Cardiac muscle cell (in vitro differentiated cells and primary cell): Measurements from ENCODE around the gene ERF. TPM values are rescaled to one million over a fixed set of nuclear protein-coding genes. Genes with fewer than 3 reads are reported as not detected.

Experiments
- DNase-seq, 2 donors: peaks; one replicate each; pipeline versions ENCODE4 v3.0.0 to v3.0.0-alpha.2; 2010 to 2017; ENCODE audit warnings: low read depth in 1 of 2, low spot score in 1 of 2
- H3K27ac ChIP-seq: fragments of 200-600 bp; sonication (generic); 2 replicates; pipeline ENCODE4 v1.5.1; 2016
- H3K27me3 ChIP-seq: fragments of 200-600 bp; sonication (generic); 2 replicates; pipeline ENCODE4 v1.6.0; 2016; ENCODE audit warnings: control low read depth
- H3K36me3 ChIP-seq: fragments of 200-600 bp; sonication (generic); 2 replicates; pipeline ENCODE4 v1.5.1; 2016; ENCODE audit warnings: control low read depth
- H3K4me1 ChIP-seq: fragments of 200-600 bp; sonication (generic); 2 replicates; pipeline ENCODE4 v1.8.1; 2017; ENCODE audit warnings: low read depth, mild to moderate bottlenecking, mixed run types
- H3K4me3 ChIP-seq: fragments of 200-600 bp; sonication (generic); 2 replicates; pipeline ENCODE4 v1.5.1; 2016; ENCODE audit warnings: mild to moderate bottlenecking
- H3K9me3 ChIP-seq: fragments of 200-600 bp; sonication (generic); 2 replicates; pipeline ENCODE4 v1.5.1; 2017; ENCODE audit warnings: low read depth, mild to moderate bottlenecking, control low read depth
- polyA plus RNA-seq: library from polyadenylated mRNA; unstranded; fragments of >200 nt; fragmentation: Nextera tagmentation; extraction: Ambion mirVana; gene quantifications from 2 replicates; pipeline ENCODE4 v1.2.1, GENCODE V29; 2016
- total RNA-seq: library from RNA; depleted of rRNA; stranded (reverse); fragments of >200 nt; gene quantifications from 2 replicates; pipeline ENCODE4 v1.2.3, GENCODE V29; 2016
- TF ChIP-seq, protein P1 (sequence below): IDR thresholded peaks from 2 replicates; pipeline ENCODE4 v1.5.1; 2012; ENCODE audit warnings: low read depth, mild to moderate bottlenecking, low read length

Gene ERF
- total and polyA plus RNA-seq, 2 experiments from 2014 or later: 25.1 to 108 TPM

DNA sequence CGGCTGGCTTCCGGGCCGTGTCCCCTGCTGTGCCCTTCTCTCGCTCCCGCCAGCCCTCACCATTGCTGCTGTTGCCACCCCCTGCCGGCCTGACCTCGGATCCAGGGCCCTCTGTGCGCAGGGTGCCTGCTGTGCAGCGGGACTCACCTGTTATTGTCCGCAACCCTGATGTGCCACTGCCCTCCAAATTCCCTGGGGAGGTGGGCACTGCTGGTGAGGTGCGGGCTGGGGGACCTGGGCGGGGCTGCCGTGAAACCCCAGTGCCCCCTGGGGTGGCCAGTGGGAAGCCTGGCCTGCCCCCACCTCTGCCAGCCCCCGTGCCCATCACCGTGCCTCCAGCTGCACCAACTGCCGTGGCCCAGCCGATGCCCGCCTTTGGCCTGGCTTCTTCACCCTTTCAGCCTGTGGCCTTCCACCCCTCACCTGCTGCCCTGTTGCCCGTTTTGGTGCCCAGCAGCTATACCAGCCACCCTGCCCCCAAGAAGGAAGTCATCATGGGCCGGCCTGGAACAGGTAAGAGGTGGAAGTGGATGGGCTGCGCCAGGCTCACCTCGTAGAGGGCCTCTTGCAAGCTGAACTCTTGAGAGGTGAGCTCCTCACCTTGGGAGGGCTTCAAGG lies 19.2 kb upstream of the ERF start:
- peaks cover 24% of the 10 kb centered on the region for H3K4me1 ChIP-seq
- no peak overlapping the region for H3K27ac ChIP-seq
- no peaks in the 10 kb centered on the region for H3K36me3 ChIP-seq
- TF ChIP-seq, protein P1, sequence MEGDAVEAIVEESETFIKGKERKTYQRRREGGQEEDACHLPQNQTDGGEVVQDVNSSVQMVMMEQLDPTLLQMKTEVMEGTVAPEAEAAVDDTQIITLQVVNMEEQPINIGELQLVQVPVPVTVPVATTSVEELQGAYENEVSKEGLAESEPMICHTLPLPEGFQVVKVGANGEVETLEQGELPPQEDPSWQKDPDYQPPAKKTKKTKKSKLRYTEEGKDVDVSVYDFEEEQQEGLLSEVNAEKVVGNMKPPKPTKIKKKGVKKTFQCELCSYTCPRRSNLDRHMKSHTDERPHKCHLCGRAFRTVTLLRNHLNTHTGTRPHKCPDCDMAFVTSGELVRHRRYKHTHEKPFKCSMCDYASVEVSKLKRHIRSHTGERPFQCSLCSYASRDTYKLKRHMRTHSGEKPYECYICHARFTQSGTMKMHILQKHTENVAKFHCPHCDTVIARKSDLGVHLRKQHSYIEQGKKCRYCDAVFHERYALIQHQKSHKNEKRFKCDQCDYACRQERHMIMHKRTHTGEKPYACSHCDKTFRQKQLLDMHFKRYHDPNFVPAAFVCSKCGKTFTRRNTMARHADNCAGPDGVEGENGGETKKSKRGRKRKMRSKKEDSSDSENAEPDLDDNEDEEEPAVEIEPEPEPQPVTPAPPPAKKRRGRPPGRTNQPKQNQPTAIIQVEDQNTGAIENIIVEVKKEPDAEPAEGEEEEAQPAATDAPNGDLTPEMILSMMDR: no peak
- no peaks in the 10 kb centered on the region for H3K9me3 ChIP-seq
- no peaks in the 10 kb centered on the region for H3K27me3 ChIP-seq
- no peak for DNase-seq
- no peak overlapping the region for H3K4me3 ChIP-seq

DNA sequence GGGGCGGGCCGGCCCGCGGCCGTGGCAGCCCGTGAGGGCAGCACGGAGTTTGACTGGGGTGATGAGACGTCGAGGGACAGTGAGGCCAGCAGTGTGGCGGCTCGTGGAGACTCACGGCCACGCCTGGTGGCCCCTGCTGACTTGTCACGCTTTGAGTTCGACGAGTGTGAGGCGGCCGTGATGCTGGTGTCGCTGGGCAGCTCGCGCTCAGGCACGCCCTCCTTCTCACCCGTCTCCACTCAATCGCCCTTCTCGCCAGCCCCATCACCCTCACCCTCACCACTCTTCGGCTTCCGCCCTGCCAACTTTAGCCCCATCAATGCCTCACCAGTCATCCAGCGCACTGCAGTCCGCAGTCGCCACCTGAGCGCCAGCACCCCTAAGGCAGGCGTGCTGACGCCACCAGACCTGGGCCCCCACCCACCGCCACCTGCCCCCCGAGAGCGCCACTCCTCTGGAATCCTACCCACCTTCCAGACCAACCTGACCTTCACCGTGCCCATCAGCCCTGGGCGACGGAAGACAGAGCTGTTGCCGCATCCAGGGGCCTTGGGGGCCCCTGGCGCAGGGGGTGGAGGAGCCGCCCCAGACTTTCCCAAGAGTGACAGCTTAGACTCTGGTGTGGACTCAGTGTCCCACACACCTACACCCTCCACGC lies 18.6 kb upstream of the ERF start:
- Histone ChIP-seq H3K36me3 (no peaks in the 10 kb centered on the region), H3K27me3 (no peaks in the 10 kb centered on the region), H3K9me3 (no peaks in the 10 kb centered on the region), H3K4me3 (no peak overlapping the region), H3K27ac (no peak overlapping the region), H3K4me1 (peaks cover 19% of the 10 kb centered on the region)
- no peak for DNase-seq
- TF ChIP-seq, protein P1: no peak

DNA sequence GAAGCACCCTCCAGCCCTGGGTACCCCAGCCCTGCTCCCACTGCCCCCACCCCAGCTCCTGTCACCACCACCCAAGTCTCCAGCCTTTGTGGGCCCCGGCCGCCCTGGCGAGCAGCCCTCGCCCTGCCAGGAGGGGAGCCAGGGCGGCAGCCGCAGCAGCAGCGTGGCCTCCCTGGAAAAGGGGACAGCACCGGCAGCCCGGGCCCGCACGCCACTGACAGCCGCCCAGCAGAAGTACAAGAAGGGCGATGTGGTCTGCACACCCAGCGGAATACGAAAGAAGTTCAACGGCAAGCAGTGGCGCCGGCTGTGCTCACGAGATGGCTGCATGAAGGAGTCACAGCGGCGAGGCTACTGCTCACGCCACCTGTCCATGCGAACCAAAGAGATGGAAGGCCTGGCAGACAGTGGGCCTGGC lies 18.1 kb upstream of the ERF start:
- H3K27me3 ChIP-seq: no peaks in the 10 kb centered on the region
- H3K4me3 ChIP-seq: no peak overlapping the region
- DNase-seq: no peak
- H3K9me3 ChIP-seq: no peaks in the 10 kb centered on the region
- H3K27ac ChIP-seq: no peak overlapping the region
- H3K36me3 ChIP-seq: no peaks in the 10 kb centered on the region
- TF ChIP-seq, protein P1: no peak
- H3K4me1 ChIP-seq: peaks cover 14% of the 10 kb centered on the region

DNA sequence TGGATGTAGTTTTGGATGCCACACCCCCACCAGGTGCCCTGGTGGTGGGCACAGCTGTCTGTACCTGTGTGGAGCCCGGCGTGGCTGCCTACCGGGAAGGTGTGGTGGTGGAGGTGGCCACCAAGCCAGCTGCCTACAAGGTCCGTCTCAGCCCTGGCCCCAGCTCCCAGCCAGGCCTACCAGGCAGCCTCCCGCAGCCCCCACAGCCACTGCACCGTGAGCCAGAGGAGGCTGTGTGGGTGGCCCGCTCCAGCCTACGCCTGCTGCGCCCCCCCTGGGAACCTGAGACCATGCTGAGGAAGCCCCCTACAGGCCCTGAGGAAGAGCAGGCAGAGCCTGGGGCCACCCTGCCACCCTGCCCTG lies 17.6 kb upstream of the ERF start:
- Histone ChIP-seq H3K27me3 (no peaks in the 10 kb centered on the region), H3K4me1 (peaks cover 9% of the 10 kb centered on the region), H3K9me3 (no peaks in the 10 kb centered on the region), H3K36me3 (no peaks in the 10 kb centered on the region), H3K4me3 (no peak overlapping the region), H3K27ac (no peak overlapping the region)
- TF ChIP-seq, protein P1: no peak
- DNase-seq: no peak

DNA sequence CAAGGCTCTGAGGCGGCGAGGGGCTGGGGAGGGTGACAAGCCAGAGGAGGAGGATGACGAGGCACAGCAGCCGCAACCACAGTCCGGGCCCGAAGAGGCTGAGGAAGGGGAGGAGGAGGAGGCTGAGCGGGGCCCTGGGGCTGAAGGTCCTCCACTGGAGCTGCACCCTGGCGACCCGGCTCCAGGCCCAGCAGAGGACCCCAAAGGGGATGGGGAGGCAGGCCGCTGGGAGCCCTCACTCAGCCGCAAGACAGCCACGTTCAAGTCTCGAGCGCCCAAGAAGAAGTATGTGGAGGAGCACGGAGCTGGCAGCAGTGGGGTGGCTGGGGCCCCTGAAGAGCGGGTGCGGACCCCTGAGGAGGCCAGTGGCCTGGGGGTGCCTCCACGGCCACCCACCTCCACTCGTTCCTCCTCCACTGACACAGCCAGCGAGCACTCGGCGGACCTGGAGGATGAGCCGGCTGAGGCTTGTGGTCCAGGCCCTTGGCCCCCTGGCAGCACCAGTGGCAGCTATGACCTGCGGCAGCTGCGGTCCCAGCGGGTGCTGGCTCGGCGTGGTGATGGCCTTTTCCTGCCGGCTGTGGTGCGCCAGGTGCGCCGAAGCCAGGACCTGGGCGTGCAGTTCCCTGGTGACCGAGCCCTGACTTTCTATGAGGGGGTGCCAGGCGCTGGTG lies 17.1 kb upstream of the ERF start:
- Histone ChIP-seq H3K9me3 (no peaks in the 10 kb centered on the region), H3K36me3 (no peaks in the 10 kb centered on the region), H3K4me1 (peaks cover 6% of the 10 kb centered on the region), H3K27me3 (no peaks in the 10 kb centered on the region), H3K4me3 (no peak overlapping the region), H3K27ac (no peak overlapping the region)
- TF ChIP-seq, protein P1: no peak
- DNase-seq: no peak
